Neural crest cell (in vitro differentiated cells): ENCODE data around the gene TMEM131L. TPM values are rescaled to one million over a fixed set of nuclear protein-coding genes. Genes with fewer than 3 reads are reported as not detected.

ENCODE experiments used
- DNase-seq: peaks from one replicate; pipeline ENCODE4 v3.0.0; 2021; ENCODE audit warnings: low read depth, mixed read lengths, low spot score
- H3K27ac Mint-ChIP-seq: one replicate; pipeline ENCODE4 v1.8.0; 2021; ENCODE audit warnings: mild to moderate bottlenecking, mixed read lengths; ENCODE audit not compliant: unreplicated experiment
- H3K27me3 Mint-ChIP-seq: 2 replicates; pipeline ENCODE4 v1.8.0; 2021; ENCODE audit warnings: low read depth, mild to moderate bottlenecking, mixed read lengths
- H3K36me3 Mint-ChIP-seq: 2 replicates; pipeline ENCODE4 v1.8.0; 2021; ENCODE audit warnings: low read depth, mild to moderate bottlenecking, mixed read lengths
- H3K4me1 Mint-ChIP-seq: 2 replicates; pipeline ENCODE4 v1.8.0; 2021; ENCODE audit warnings: mixed read lengths
- H3K4me3 Mint-ChIP-seq: one replicate; pipeline ENCODE4 v1.8.0; 2021; ENCODE audit warnings: mild to moderate bottlenecking, mixed read lengths
- H3K9me3 Mint-ChIP-seq: 2 replicates; pipeline ENCODE4 v1.8.0; 2021; ENCODE audit warnings: mixed read lengths
- CTCF ChIP-seq: fragments of 200-600 bp; sonication (generic); conservative IDR thresholded peaks from 2 replicates; pipeline ENCODE4 v1.5.0; 2021; ENCODE audit warnings: antibody characterized with exemption, mild to moderate bottlenecking
- total RNA-seq: library from RNA; stranded (reverse); gene quantifications from 2 replicates; pipeline ENCODE4 v1.2.1, GENCODE V29; 2021

Gene TMEM131L
- total RNA-seq, 1 donor from 2014 or later = 36.1 TPM

- TF ChIP-seq CTCF = no peak
- no peak for DNase-seq
- Mint-ChIP-seq H3K36me3 (peaks cover 6% of the 10 kb centered on the region), H3K4me3 (no peak overlapping the region), H3K4me1 (peaks cover 35% of the 10 kb centered on the region), H3K27ac (no peak overlapping the region), H3K27me3 (no peaks in the 10 kb centered on the region), H3K9me3 (no peaks in the 10 kb centered on the region)
These were observed 19.2 kb downstream of the TMEM131L start for GRCh38 chr4:153485359-153485758.

- Mint-ChIP-seq H3K36me3 (peaks cover 4% of the 10 kb centered on the region), H3K27me3 (no peaks in the 10 kb centered on the region), H3K27ac (no peak overlapping the region), H3K4me1 (peaks cover 35% of the 10 kb centered on the region), H3K4me3 (no peak overlapping the region), H3K9me3 (no peaks in the 10 kb centered on the region)
- no peak for DNase-seq
- no peak for TF ChIP-seq CTCF
These were observed 19.7 kb downstream of the TMEM131L start for GRCh38 chr4:153485860-153486259.

GRCh38 chr4:153486281-153487151 lies 20.4 kb downstream of the TMEM131L start:
- Mint-ChIP-seq H3K4me3 (no peak overlapping the region), H3K36me3 (no peaks in the 10 kb centered on the region), H3K27me3 (no peaks in the 10 kb centered on the region), H3K27ac (no peak overlapping the region), H3K9me3 (no peaks in the 10 kb centered on the region), H3K4me1 (peaks cover 35% of the 10 kb centered on the region)
- no peak for DNase-seq
- no peak for TF ChIP-seq CTCF

- H3K27ac Mint-ChIP-seq = peak overlapping the region; percentile 65
- no peak overlapping the region for H3K4me3 Mint-ChIP-seq
- H3K4me1 Mint-ChIP-seq = peaks cover 39% of the 10 kb centered on the region
- DNase-seq = no peak
- H3K9me3 Mint-ChIP-seq = no peaks in the 10 kb centered on the region
- no peaks in the 10 kb centered on the region for H3K27me3 Mint-ChIP-seq
- H3K36me3 Mint-ChIP-seq = peaks cover 2% of the 10 kb centered on the region
- no peak for TF ChIP-seq CTCF
These were observed 22.1 kb downstream of the TMEM131L start for GRCh38 chr4:153488006-153488891.

- H3K9me3 Mint-ChIP-seq = no peaks in the 10 kb centered on the region
- H3K4me1 Mint-ChIP-seq = peaks cover 52% of the 10 kb centered on the region
- peaks cover 2% of the 10 kb centered on the region for H3K36me3 Mint-ChIP-seq
- H3K27me3 Mint-ChIP-seq = no peaks in the 10 kb centered on the region
- no peak overlapping the region for H3K4me3 Mint-ChIP-seq
- no peak for TF ChIP-seq CTCF
- no peak for DNase-seq
- no peak overlapping the region for H3K27ac Mint-ChIP-seq
These were observed 23.8 kb downstream of the TMEM131L start for GRCh38 chr4:153489856-153490558.
